GM12874 (cell line): ENCODE results near the gene ADH5.

Source experiments
- TF ChIP-seq, protein P1 (sequence below): IDR thresholded peaks from 2 replicates; pipeline ENCODE4 v1.5.1; 2011; ENCODE audit warnings: low read depth, mild to moderate bottlenecking, control low read depth, low read length, moderate library complexity; ENCODE audit not compliant: insufficient read depth

Gene ADH5

DNA sequence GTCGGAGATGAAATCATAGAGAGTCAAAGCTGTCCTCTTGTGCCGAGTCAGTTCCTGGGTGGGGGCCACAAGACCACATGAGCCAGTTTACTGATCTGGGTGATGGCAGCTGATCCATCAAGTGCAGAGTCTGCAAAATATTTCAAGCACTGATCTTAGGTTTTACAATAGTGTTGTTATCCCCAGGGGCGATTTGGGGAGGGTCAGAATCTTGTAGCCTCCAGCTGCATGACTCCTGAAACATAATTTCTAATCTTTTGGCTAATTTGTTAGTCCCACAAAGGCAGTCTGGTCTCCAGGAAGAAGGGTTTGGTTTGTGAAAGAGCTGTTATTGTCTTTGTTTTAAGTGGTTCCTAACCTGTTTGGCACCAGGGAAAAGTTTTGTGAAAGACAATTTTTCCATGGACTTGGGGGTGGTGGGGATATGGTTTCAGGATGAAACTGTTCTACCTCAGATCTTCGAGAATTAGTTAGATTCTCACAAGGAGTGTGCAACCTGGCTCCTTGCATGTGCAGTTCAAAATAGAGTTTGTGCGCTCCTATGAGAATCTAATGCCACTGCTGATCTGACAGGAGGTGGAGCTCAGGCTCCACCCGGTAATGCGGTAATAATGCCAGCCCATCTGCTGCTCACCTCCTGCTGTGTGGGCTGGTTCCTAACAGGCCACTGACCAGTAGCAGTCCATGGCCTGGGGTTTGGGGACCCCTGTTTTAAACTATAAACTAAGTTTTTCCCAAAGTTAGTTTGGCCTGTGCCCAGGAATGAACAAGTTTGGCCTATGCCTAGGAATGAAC is 63.9 kb downstream of the ADH5 start:
- TF ChIP-seq, protein P1, sequence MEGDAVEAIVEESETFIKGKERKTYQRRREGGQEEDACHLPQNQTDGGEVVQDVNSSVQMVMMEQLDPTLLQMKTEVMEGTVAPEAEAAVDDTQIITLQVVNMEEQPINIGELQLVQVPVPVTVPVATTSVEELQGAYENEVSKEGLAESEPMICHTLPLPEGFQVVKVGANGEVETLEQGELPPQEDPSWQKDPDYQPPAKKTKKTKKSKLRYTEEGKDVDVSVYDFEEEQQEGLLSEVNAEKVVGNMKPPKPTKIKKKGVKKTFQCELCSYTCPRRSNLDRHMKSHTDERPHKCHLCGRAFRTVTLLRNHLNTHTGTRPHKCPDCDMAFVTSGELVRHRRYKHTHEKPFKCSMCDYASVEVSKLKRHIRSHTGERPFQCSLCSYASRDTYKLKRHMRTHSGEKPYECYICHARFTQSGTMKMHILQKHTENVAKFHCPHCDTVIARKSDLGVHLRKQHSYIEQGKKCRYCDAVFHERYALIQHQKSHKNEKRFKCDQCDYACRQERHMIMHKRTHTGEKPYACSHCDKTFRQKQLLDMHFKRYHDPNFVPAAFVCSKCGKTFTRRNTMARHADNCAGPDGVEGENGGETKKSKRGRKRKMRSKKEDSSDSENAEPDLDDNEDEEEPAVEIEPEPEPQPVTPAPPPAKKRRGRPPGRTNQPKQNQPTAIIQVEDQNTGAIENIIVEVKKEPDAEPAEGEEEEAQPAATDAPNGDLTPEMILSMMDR, result no peak

DNA sequence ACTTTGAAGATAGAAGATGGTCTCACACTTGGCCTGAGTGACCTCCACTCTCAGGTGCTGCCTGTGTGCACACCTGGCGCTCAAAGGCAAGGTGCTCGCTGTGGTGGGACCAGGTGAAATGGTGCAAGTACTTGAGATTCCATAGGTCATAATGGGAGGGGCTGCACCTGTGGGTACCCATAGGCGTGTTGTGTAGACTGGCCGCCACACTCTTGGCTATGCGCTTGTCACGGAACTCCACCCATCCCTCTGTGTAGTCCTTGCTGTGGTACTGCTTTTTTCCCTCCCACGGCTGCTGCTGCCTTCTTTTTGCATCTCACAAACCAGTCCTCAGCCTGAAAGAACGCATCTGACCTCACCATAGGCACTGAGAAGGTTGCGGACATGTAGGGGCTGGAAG is 66.0 kb downstream of the ADH5 start:
- TF ChIP-seq, protein P1, result no peak

DNA sequence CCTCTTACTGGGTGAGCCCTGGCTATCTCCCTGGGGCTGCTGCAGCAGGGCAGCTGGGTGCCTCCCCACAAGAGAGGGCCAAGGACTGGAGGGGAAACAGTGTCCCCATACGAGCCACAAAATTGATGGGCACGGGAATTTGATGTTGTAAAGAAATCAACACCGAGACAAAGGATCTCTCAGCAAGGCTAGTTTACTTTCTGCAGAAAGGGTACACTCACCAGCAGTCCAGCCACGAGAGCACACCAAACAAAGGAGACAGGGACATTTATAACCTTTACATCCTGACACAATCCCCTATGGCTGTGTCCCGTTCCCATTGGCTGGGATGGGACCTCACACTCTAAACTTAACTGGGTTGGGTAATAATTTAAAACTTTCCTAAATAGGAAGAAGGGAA is 67.2 kb downstream of the ADH5 start:
- TF ChIP-seq, protein P1, result no peak
